Right lobe of liver (tissue), 6 donors: ENCODE results near the gene LIMK1. TPM values are rescaled to one million over a fixed set of nuclear protein-coding genes. Genes with fewer than 3 reads are reported as not detected.
A peak's percentile ranks its signal among the peaks of the same experiment; 100 is the strongest.
"Not testable (repeated sequence)": the region's sequence is repeated elsewhere in the genome, so short reads cannot be mapped to it uniquely, and the experiment has no call there.

ENCODE experiments used
- ATAC-seq, 4 donors: fragments of 200-7000 bp; cut with Tn5 transposase; one replicate each; pipeline ENCODE4 v1.9.1; 2020; ENCODE audit warnings: mild to moderate bottlenecking in 4 of 4, moderate library complexity in 4 of 4
- DNase-seq, 3 donors: peaks; one replicate each; pipeline ENCODE4 v3.0.0-alpha.2; 2020
- H3K27ac ChIP-seq, 3 donors: fragments of 200-600 bp; one replicate each; pipeline ENCODE4 v1.8.0; 2022
- H3K27me3 ChIP-seq, 2 donors: fragments of 200-600 bp; one replicate each; pipeline ENCODE4 v1.8.0; 2022
- H3K36me3 ChIP-seq, 4 donors: fragments of 200-600 bp; sonication (generic) in 1 of 4; one replicate each; pipeline versions ENCODE4 v1.5.1 to v1.8.0; 2017 to 2022; ENCODE audit warnings: control low read depth in 1 of 4
- H3K4me1 ChIP-seq, 4 donors: fragments of 200-600 bp; sonication (generic) in 1 of 4; one replicate each; pipeline versions ENCODE4 v1.5.1 to v1.8.0; 2017 to 2022; ENCODE audit warnings: control low read depth in 1 of 4
- H3K4me3 ChIP-seq, 3 donors: fragments of 200-600 bp; one replicate each; pipeline ENCODE4 v1.8.0; 2022
- H3K9me3 ChIP-seq, 4 donors: fragments of 200-600 bp; sonication (generic) in 1 of 4; one replicate each; pipeline versions ENCODE4 v1.5.1 to v1.8.0; 2017 to 2022; ENCODE audit warnings: control low read depth in 1 of 4
- CTCF ChIP-seq, 4 donors: fragments of 200-600 bp in 3 of 4; fragments of 450-650 bp in 1 of 4; IDR thresholded peaks; one replicate each; pipeline versions ENCODE4 v1.5.1 to v1.8.0; 2016 to 2022; ENCODE audit warnings: antibody characterized with exemption in 4 of 4, mild to moderate bottlenecking in 2 of 4
- POLR2A ChIP-seq: fragments of 450-650 bp; IDR thresholded peaks from one replicate; pipeline ENCODE4 v1.6.1; 2017; ENCODE audit warnings: antibody characterized with exemption, mild to moderate bottlenecking
- WGBS: methylation state at CpG from one replicate; pipeline ENCODE4 v1.1.6; 2018; ENCODE audit warnings: low coverage, low lambda C conversion rate; ENCODE audit not compliant: insufficient coverage; ENCODE audit errors: missing lambda C conversion rate; 5-methylcytosine and 5-hydroxymethylcytosine counted together
- intact Hi-C, 2 donors: fragments of 100-400 bp; cut with DNase I; formaldehyde crosslinking; loops; one replicate each; pipeline versions ENCODE4 v1.11.2 to v1.14.1; 2022
- total RNA-seq, 6 experiments: library from RNA; depleted of rRNA in 2 of 6; stranded (reverse); fragments of >200 nt in 2 of 6; fragmentation: NEBNext Ultra II Directional in 3 of 6; extraction: Animal tissue kit (Norgen Biotek cat#: 25700) in 3 of 6; gene quantifications; one replicate each; pipeline versions ENCODE4 v1.1.0 to v1.2.4, GENCODE V29; 2016 to 2023
- donor health status: DM: no; HTN: yes; CAD: no.
- donor health status: DM: no; HTN: no; CAD: no.
- donor health status: DM: no; HTN: no; CAD: no.
- donor health status: DM: no; HTN: yes; CAD: no.
- donor health status: DM: no; HTN: yes; CAD: no.

LIMK1 gene
- total RNA-seq, 6 experiments from 2014 or later, result 3.1 to 9.9 (median 5.8) TPM

GRCh38 chr7:74044366-74045350 lies 38.9 kb upstream of the LIMK1 start:
- ATAC-seq (no peak), DNase-seq (peak in 1 of 3 donors; percentile 39)
- Histone ChIP-seq H3K27me3 (no peaks in the 10 kb centered on the region), H3K4me3 (no peak overlapping the region), H3K9me3 (no peaks in the 10 kb centered on the region), H3K4me1 (no peaks in the 10 kb centered on the region), H3K36me3 (no peaks in the 10 kb centered on the region), H3K27ac (no peak overlapping the region)
- 60% methylated on average over 2 of the region's 20 CpGs for WGBS
- intact Hi-C loops, result no loop called here
- no peak for TF ChIP-seq POLR2A
- no peak for TF ChIP-seq CTCF (IDR thresholded peaks at IDR 0.05)

GRCh38 chr7:74046581-74046980 lies 37.0 kb upstream of the LIMK1 start:
- 100% methylated on average over 1 of the region's 7 CpGs for WGBS
- intact Hi-C loops, H3K4me1 ChIP-seq, ATAC-seq, H3K9me3 ChIP-seq, H3K4me3 ChIP-seq, H3K27ac ChIP-seq, H3K36me3 ChIP-seq, H3K27me3 ChIP-seq: not testable (repeated sequence)
- peak in 1 of 3 donors; percentile 21 for DNase-seq

GRCh38 chr7:74047804-74048380 lies 35.7 kb upstream of the LIMK1 start:
- H3K27me3 ChIP-seq, result no peaks in the 10 kb centered on the region
- DNase-seq (peak in 1 of 3 donors; percentile 51), ATAC-seq (no peak)
- TF ChIP-seq POLR2A, result no peak
- no peak for TF ChIP-seq CTCF (IDR thresholded peaks at IDR 0.05)
- no peaks in the 10 kb centered on the region for H3K36me3 ChIP-seq
- no peak overlapping the region for H3K27ac ChIP-seq
- no peaks in the 10 kb centered on the region for H3K4me1 ChIP-seq
- intact Hi-C loops, result no loop called here
- H3K4me3 ChIP-seq, result no peak overlapping the region
- 33% methylated on average over 1 of the region's 5 CpGs for WGBS
- H3K9me3 ChIP-seq, result no peaks in the 10 kb centered on the region

GRCh38 chr7:74048999-74049599 lies 34.5 kb upstream of the LIMK1 start:
- Histone ChIP-seq H3K27ac (no peak overlapping the region), H3K36me3 (no peaks in the 10 kb centered on the region), H3K27me3 (no peaks in the 10 kb centered on the region), H3K4me3 (no peak overlapping the region), H3K4me1 (no peaks in the 10 kb centered on the region), H3K9me3 (no peaks in the 10 kb centered on the region)
- 73% methylated on average over 2 of the region's 2 CpGs for WGBS
- no peak for ATAC-seq
- intact Hi-C loops, result no loop called here
- TF ChIP-seq CTCF (IDR thresholded peaks at IDR 0.05), result no peak
- TF ChIP-seq POLR2A, result no peak
- DNase-seq, result no peak
